HepG2 (cell line): ENCODE data around the gene DCDC2C. TPM values are rescaled to one million over a fixed set of nuclear protein-coding genes. Genes with fewer than 3 reads are reported as not detected.

Source experiments
- ATAC-seq: fragments of 200-7000 bp; cut with Tn5 transposase; 3 replicates; pipeline ENCODE4 v1.9.1; 2020; ENCODE audit warnings: mild to moderate bottlenecking, moderate library complexity
- BruUV-seq: library from RNA; stranded (reverse); fragments of 400-500 nt; replicated peaks from 2 replicates; lab custom pipeline; 2021; lab: Mats Ljungman, UMichigan
- CTCF ChIA-PET: fragments of 300-600 bp; formaldehyde crosslinking; extraction: SDS; loops from one replicate; lab custom pipeline; 2021; ENCODE audit warnings: low total read pairs, inconsistent platforms, low intra/inter-chr PET ratio; lab: Yijun Ruan, JAX
- POLR2A ChIA-PET: fragments of 350-600 bp; sonication (Branson Sonifier 250); formaldehyde crosslinking; loops from one replicate; lab custom pipeline; 2020; ENCODE audit warnings: antibody characterized with exemption, inconsistent platforms; lab: Yijun Ruan, JAX
- DNase-seq: peaks from one replicate; pipeline ENCODE4 v3.0.0-alpha.2; 2015; ENCODE audit warnings: low spot score
- FAIRE-seq: peaks from 3 replicates; lab custom pipeline; 2011; peaks lifted over from hg19 to GRCh38; lab: Jason Lieb, UNC
- H2AFZ ChIP-seq: one replicate; pipeline ENCODE4 v1.6.1; 2011; ENCODE audit warnings: low read length, inconsistent platforms
- H3K27ac ChIP-seq: fragments of 300-600 bp; 3 replicates; pipeline ENCODE4 v1.8.0; 2011; ENCODE audit warnings: mixed run types, mild to moderate bottlenecking, mixed read lengths, low read length, inconsistent platforms; ENCODE audit not compliant: insufficient read depth; ENCODE audit errors: extremely low read length
- H3K27me3 ChIP-seq, 2 experiments: fragments of 200-600 bp in 1 of 2; 2 replicates in 1 of 2; 3 replicates in 1 of 2; pipeline versions ENCODE4 v1.6.0 to v1.8.0; 2011; ENCODE audit warnings: low read length in 2 of 2, mild to moderate bottlenecking in 2 of 2, moderate library complexity in 2 of 2, inconsistent platforms in 1 of 2; ENCODE audit not compliant: insufficient read depth in 2 of 2, control insufficient read depth in 1 of 2
- H3K36me3 ChIP-seq, 2 experiments: fragments of 200-600 bp in 1 of 2; replicated peaks in 1 of 2; 2 replicates in 1 of 2; 3 replicates in 1 of 2; pipeline versions ENCODE4 v1.5.1 to v1.8.0; 2011; ENCODE audit warnings: low read length in 2 of 2, inconsistent platforms in 1 of 2; ENCODE audit not compliant: insufficient read depth in 2 of 2, control insufficient read depth in 1 of 2
- H3K4me1 ChIP-seq: 2 replicates; pipeline ENCODE4 v1.5.1; 2012; ENCODE audit warnings: low read length, inconsistent platforms; ENCODE audit not compliant: insufficient read depth
- H3K4me2 ChIP-seq: 2 replicates; pipeline ENCODE4 v1.6.0; 2011; ENCODE audit warnings: low read depth, low read length, inconsistent platforms
- H3K4me3 ChIP-seq, 3 experiments: fragments of 200-600 bp in 1 of 3; sonication (generic), shearing (Covaris generic) in 1 of 3; replicated peaks in 1 of 3; 2 replicates each; pipeline ENCODE4 v1.5.1; 2011 to 2016; ENCODE audit warnings: low read length in 3 of 3, inconsistent platforms in 2 of 3, low read depth in 2 of 3, mild to moderate bottlenecking in 2 of 3, control low read depth in 1 of 3, mixed read lengths in 1 of 3; ENCODE audit not compliant: insufficient read depth in 1 of 3
- H3K79me2 ChIP-seq: one replicate; pipeline ENCODE4 v1.6.1; 2011; ENCODE audit warnings: low read length, inconsistent platforms; ENCODE audit not compliant: insufficient read depth
- H3K9ac ChIP-seq: 2 replicates; pipeline ENCODE4 v1.6.0; 2011; ENCODE audit warnings: mild to moderate bottlenecking, low read depth, low read length, inconsistent platforms; ENCODE audit not compliant: insufficient read depth
- H3K9me3 ChIP-seq: 2 replicates; pipeline ENCODE4 v1.5.1; 2012; ENCODE audit warnings: mild to moderate bottlenecking, low read length
- H4K20me1 ChIP-seq: 2 replicates; pipeline ENCODE4 v1.6.0; 2011; ENCODE audit warnings: inconsistent platforms, mild to moderate bottlenecking, low read length, moderate library complexity; ENCODE audit not compliant: insufficient read depth
- FOSL2 ChIP-seq: sonication (generic); formaldehyde crosslinking; IDR thresholded peaks from 2 replicates; pipeline ENCODE4 v1.4.0; 2020; ENCODE audit warnings: missing genetic modification reagents
- MAFK ChIP-seq, 2 experiments: IDR thresholded peaks in 1 of 2; conservative IDR thresholded peaks in 1 of 2; 2 replicates each; pipeline ENCODE4 v1.6.1; 2011; ENCODE audit warnings: improper control_type of control experiment in 2 of 2, low read length in 2 of 2
- PRDM15 ChIP-seq: sonication (generic); formaldehyde crosslinking; IDR thresholded peaks from 2 replicates; pipeline ENCODE4 v1.4.0; 2020; ENCODE audit warnings: missing genetic modification reagents
- ZBTB33 ChIP-seq: sonication (generic); formaldehyde crosslinking; IDR thresholded peaks from 2 replicates; pipeline ENCODE4 v1.4.0; 2020; ENCODE audit warnings: missing genetic modification reagents
- WGBS: methylation state at CpG from one replicate; pipeline ENCODE4 v1.1.6; 2017; ENCODE audit warnings: low lambda C conversion rate; 5-methylcytosine and 5-hydroxymethylcytosine counted together
- in situ Hi-C: cut with HindIII; loops from 2 replicates; pipeline ENCODE4 v1.10.0; 2017; ENCODE audit warnings: low pct_unique_long_range_greater_than_20kb; ENCODE audit not compliant: extremely low pct_ligation_motif_present
- intact Hi-C: fragments of 100-400 bp; cut with micrococcal nuclease; formaldehyde crosslinking; loops from one replicate; pipeline ENCODE4 v1.10.0; 2022; ENCODE audit not compliant: unreplicated experiment
- polyA plus RNA-seq, 8 experiments: library from polyadenylated mRNA; depleted of rRNA in 3 of 8; stranded (reverse) in 7 of 8; unstranded in 1 of 8; fragments of >200 nt; fragmentation: Illumina TruSeq in 4 of 8; extraction: Trizol in 4 of 8; gene quantifications; 2 replicates each; pipeline versions ENCODE4 v1.2.1 to v1.2.3, GENCODE V29; 2011 to 2016; ENCODE audit warnings: low read depth in 4 of 8, missing spikeins in 1 of 8, mixed read lengths in 1 of 8; ENCODE audit not compliant: insufficient read depth in 1 of 8
- total RNA-seq, 5 experiments: library from RNA; depleted of rRNA; stranded (reverse); fragments of >200 nt; fragmentation: Illumina TruSeq; extraction: Trizol; gene quantifications; 2 replicates each; pipeline ENCODE4 v1.2.3, GENCODE V29; 2016; ENCODE audit warnings: low read depth in 1 of 5

DCDC2C gene
- total and polyA plus RNA-seq, 2 of the 13 experiments (the other 11 are each of a cell fraction or from before 2014, with no cell fraction given): not detected

GRCh38 chr2:3664925-3665324 lies 38.5 kb upstream of the DCDC2C start:
- no peak for ATAC-seq
- Histone ChIP-seq H3K9me3 (no peaks in the 10 kb centered on the region), H3K4me2 (no peak overlapping the region), H3K4me3 (no peak overlapping the region), H3K79me2 (no peaks in the 10 kb centered on the region), H4K20me1 (no peaks in the 10 kb centered on the region), H3K4me1 (peaks cover 32% of the 10 kb centered on the region), H3K36me3 (no peaks in the 10 kb centered on the region), H3K27ac (no peak overlapping the region), H3K27me3 (peaks cover 0 to 12% of the 10 kb centered on the region in 2 experiments; a peak in 2 of 5 replicates), H2AFZ (no peak overlapping the region), H3K9ac (no peak overlapping the region)
- intact Hi-C loops (no loop called here), in situ Hi-C loops (no loop called here)
- ChIA-PET POLR2A (interaction anchor here (0.9 to 1.8 kb wide), 3 partner anchors 9 to 107 kb away, joined by 3 to 8 read pairs (median 4); partner anchors contain the start of gene RNASEH1), CTCF (no interaction called here)
- TF ChIP-seq FOSL2 (CRISPR knock-in tag) (peak; percentile 72), ZBTB33 (peak; percentile 66; the same call in 1 of the 2 replicates), MAFK (conservative IDR thresholded peaks at IDR 0.05 in 1 of 2, IDR thresholded peaks at IDR 0.05 in 1 of 2; ENCODE audit: low read length in 2 of 2) (peak; percentile 26 to 27; a peak in 1 of 4 replicates), PRDM15 (CRISPR knock-in tag) (no peak)
- FAIRE-seq: no peak
- BruUV-seq: no TSS peak
- DNase-seq: peak; percentile 37
- 34% methylated on average over 8 of the region's 8 CpGs for WGBS
